Fibroblast of the aortic adventitia (primary cell): ENCODE measurements around the gene KLHL34. TPM values are rescaled to one million over a fixed set of nuclear protein-coding genes. Genes with fewer than 3 reads are reported as not detected.

ENCODE experiments used
- DNase-seq: peaks from one replicate; pipeline ENCODE4 v3.0.0-alpha.2; 2010; ENCODE audit warnings: low read depth
- H3K4me3 ChIP-seq: 2 replicates; pipeline ENCODE4 v1.5.1; 2011; ENCODE audit warnings: low read depth, mild to moderate bottlenecking, control low read depth, low read length, moderate library complexity
- CTCF ChIP-seq: IDR thresholded peaks from 2 replicates; pipeline ENCODE4 v1.5.1; 2011; ENCODE audit warnings: mild to moderate bottlenecking, low read length, control low read depth, inconsistent platforms; ENCODE audit not compliant: insufficient read depth
- total RNA-seq: library from RNA; depleted of rRNA; stranded (reverse); fragments of >200 nt; gene quantifications from 2 replicates; pipeline ENCODE4 v1.2.3, GENCODE V29; 2012; ENCODE audit warnings: low replicate concordance

Gene KLHL34
- total RNA-seq, 1 donor, result not detected

GRCh38 chrX:21606002-21606401, 52.1 kb downstream of the KLHL34 start:
- H3K4me3 ChIP-seq, result no peak overlapping the region
- no peak for DNase-seq
- no peak for TF ChIP-seq CTCF

Other genes with a start within 250 kb of the KLHL34 start
- not detected in 2 replicates for gene SMPX, start 99.8 kb upstream of the KLHL34 start, total RNA-seq
- gene MBTPS2, start 181.3 kb upstream of the KLHL34 start, total RNA-seq, result 4.6 and 12.9 TPM in 2 replicates
- gene YY2, start 197.7 kb upstream of the KLHL34 start, total RNA-seq, result 0.16 and 2.4 TPM in 2 replicates